H1 (cell line): ENCODE measurements around the gene SRRM2. TPM values are rescaled to one million over a fixed set of nuclear protein-coding genes. Genes with fewer than 3 reads are reported as not detected.

Source experiments
- CTCF ChIA-PET: fragments of 300-600 bp; sonication (Branson Sonifier 250); formaldehyde crosslinking; loops from one replicate; lab custom pipeline; 2021; ENCODE audit not compliant: partially characterized antibody; lab: Charles Lee
- POLR2A ChIA-PET: fragments of 300-600 bp; sonication (Branson Sonifier 250); formaldehyde crosslinking; loops from one replicate; lab custom pipeline; 2021; ENCODE audit warnings: inconsistent platforms; ENCODE audit not compliant: partially characterized antibody; lab: Charles Lee
- DNase-seq, 2 experiments: peaks; one replicate each; pipeline versions ENCODE4 v3.0.0 to v3.0.0-alpha.2; 2010 to 2022; ENCODE audit warnings: low spot score in 2 of 2, low read depth in 1 of 2, mixed read lengths in 1 of 2
- FAIRE-seq: peaks from 2 replicates; lab custom pipeline; 2011; peaks lifted over from hg19 to GRCh38; lab: Jason Lieb, UNC
- H2AFZ ChIP-seq: 2 replicates; pipeline ENCODE4 v1.8.1; 2012; ENCODE audit warnings: low read length, inconsistent platforms
- H2AK5ac ChIP-seq: 2 replicates; pipeline ENCODE4 v1.6.1; 2013; ENCODE audit warnings: low read depth, low read length
- H2BK120ac ChIP-seq: replicated peaks from 2 replicates; pipeline ENCODE3; 2013; ENCODE audit warnings: low read depth, low read length, inconsistent platforms
- H2BK12ac ChIP-seq: 2 replicates; pipeline ENCODE4 v1.6.1; 2013; ENCODE audit warnings: low read depth, low read length
- H2BK15ac ChIP-seq: 2 replicates; pipeline ENCODE4 v1.6.1; 2013; ENCODE audit warnings: low read length
- H2BK20ac ChIP-seq: 2 replicates; pipeline ENCODE4 v1.6.1; 2013; ENCODE audit warnings: low read length
- H2BK5ac ChIP-seq: 2 replicates; pipeline ENCODE4 v1.6.1; 2013; ENCODE audit warnings: low read depth, low read length
- H3K14ac ChIP-seq: 2 replicates; pipeline ENCODE4 v1.6.1; 2013; ENCODE audit warnings: inconsistent platforms; ENCODE audit not compliant: insufficient read length
- H3K18ac ChIP-seq: 2 replicates; pipeline ENCODE4 v1.6.1; 2013; ENCODE audit warnings: low read length; ENCODE audit errors: extremely low read depth
- H3K23ac ChIP-seq: 2 replicates; pipeline ENCODE4 v1.6.1; 2013; ENCODE audit warnings: inconsistent platforms; ENCODE audit not compliant: insufficient read length
- H3K23me2 ChIP-seq: 2 replicates; pipeline ENCODE4 v1.6.1; 2013; ENCODE audit warnings: low read depth, low read length
- H3K27ac ChIP-seq: 2 replicates; pipeline ENCODE4 v1.6.1; 2011; ENCODE audit warnings: low read depth, low read length, inconsistent platforms
- H3K27me3 ChIP-seq, 4 experiments: replicated peaks in 1 of 4; 1 replicate in 1 of 4; 2 replicates in 3 of 4; pipeline versions ENCODE4 v1.6.1 to v1.8.1; 2011 to 2013; ENCODE audit warnings: low read length in 3 of 4, mild to moderate bottlenecking in 3 of 4, inconsistent platforms in 2 of 4, mixed read lengths in 2 of 4, moderate library complexity in 1 of 4; ENCODE audit not compliant: control insufficient read depth in 3 of 4, insufficient read depth in 3 of 4; ENCODE audit errors: extremely low read depth in 1 of 4
- H3K36me3 ChIP-seq, 4 experiments: 2 replicates each; pipeline versions ENCODE4 v1.6.1 to v1.8.1; 2011 to 2013; ENCODE audit warnings: mild to moderate bottlenecking in 4 of 4, low read length in 3 of 4, moderate library complexity in 2 of 4, control low read depth in 1 of 4, inconsistent platforms in 1 of 4; ENCODE audit not compliant: insufficient read depth in 4 of 4, control insufficient read depth in 2 of 4
- H3K4ac ChIP-seq: replicated peaks from 2 replicates; pipeline ENCODE3; 2013; ENCODE audit warnings: low read length, low read depth, mixed read lengths, inconsistent platforms; ENCODE audit not compliant: insufficient read length
- H3K4me1 ChIP-seq, 4 experiments: replicated peaks in 1 of 4; 1 replicate in 1 of 4; 2 replicates in 3 of 4; pipeline versions ENCODE4 v1.6.1 to v1.8.1; 2011 to 2013; ENCODE audit warnings: low read length in 3 of 4, inconsistent platforms in 2 of 4, mixed read lengths in 1 of 4; ENCODE audit not compliant: insufficient read depth in 4 of 4, control insufficient read depth in 3 of 4
- H3K4me2 ChIP-seq, 2 experiments: 2 replicates each; pipeline versions ENCODE4 v1.6.1 to v1.8.1; 2011 to 2013; ENCODE audit warnings: low read depth in 2 of 2, low read length in 2 of 2, control low read depth in 1 of 2, inconsistent platforms in 1 of 2, mild to moderate bottlenecking in 1 of 2; ENCODE audit not compliant: insufficient read depth in 1 of 2
- H3K4me3 ChIP-seq, 4 experiments: fragments of 200-600, 300-600 bp in 1 of 4; sonication (generic), shearing (Covaris generic), sonication (Bioruptor Twin) in 1 of 4; 2 replicates each; pipeline versions ENCODE4 v1.5.1 to v1.8.1; 2011 to 2016; ENCODE audit warnings: low read length in 4 of 4, low read depth in 3 of 4, control low read depth in 2 of 4, inconsistent platforms in 2 of 4, mild to moderate bottlenecking in 2 of 4, mixed read lengths in 1 of 4, moderate library complexity in 1 of 4; ENCODE audit not compliant: insufficient read depth in 2 of 4; ENCODE audit errors: extremely low read depth in 1 of 4
- H3K56ac ChIP-seq: replicated peaks from 2 replicates; pipeline ENCODE3; 2013; ENCODE audit warnings: low read depth, mild to moderate bottlenecking, mixed read lengths, low read length, inconsistent platforms; ENCODE audit not compliant: insufficient read length
- H3K79me1 ChIP-seq: 2 replicates; pipeline ENCODE4 v1.6.1; 2013; ENCODE audit warnings: low read depth, low read length, control low read depth
- H3K79me2 ChIP-seq, 2 experiments: 2 replicates each; pipeline versions ENCODE4 v1.6.1 to v1.8.1; 2012 to 2013; ENCODE audit warnings: low read length in 2 of 2, mild to moderate bottlenecking in 2 of 2, inconsistent platforms in 1 of 2; ENCODE audit not compliant: insufficient read depth in 2 of 2, control insufficient read depth in 1 of 2
- H3K9ac ChIP-seq, 4 experiments: replicated peaks in 1 of 4; 1 replicate in 1 of 4; 2 replicates in 3 of 4; pipeline versions ENCODE4 v1.6.1 to v1.8.1; 2011 to 2013; ENCODE audit warnings: low read depth in 3 of 4, low read length in 3 of 4, control low read depth in 2 of 4, mild to moderate bottlenecking in 2 of 4, moderate library complexity in 2 of 4, inconsistent platforms in 1 of 4; ENCODE audit errors: extremely low read depth in 1 of 4
- H3K9me3 ChIP-seq, 2 experiments: 2 replicates each; pipeline versions ENCODE4 v1.6.1 to v1.8.1; 2012 to 2013; ENCODE audit warnings: mild to moderate bottlenecking in 2 of 2, moderate library complexity in 2 of 2, control low read depth in 1 of 2, inconsistent platforms in 1 of 2, low read depth in 1 of 2, low read length in 1 of 2, mixed read lengths in 1 of 2; ENCODE audit not compliant: insufficient read depth in 2 of 2
- H4K20me1 ChIP-seq, 2 experiments: replicated peaks in 1 of 2; 2 replicates each; pipeline versions ENCODE3 to v1.8.1; 2011 to 2013; ENCODE audit warnings: inconsistent platforms in 2 of 2, low read length in 2 of 2, mild to moderate bottlenecking in 1 of 2; ENCODE audit not compliant: insufficient read depth in 2 of 2, control insufficient read depth in 1 of 2
- H4K5ac ChIP-seq: 2 replicates; pipeline ENCODE4 v1.6.1; 2013; ENCODE audit warnings: low read length, low read depth, mixed read lengths, inconsistent platforms; ENCODE audit not compliant: insufficient read length
- H4K8ac ChIP-seq: 2 replicates; pipeline ENCODE4 v1.8.0; 2013; ENCODE audit warnings: mild to moderate bottlenecking, moderate library complexity, low read length, inconsistent platforms; ENCODE audit not compliant: insufficient read depth; ENCODE audit errors: extremely low read depth
- H4K91ac ChIP-seq: replicated peaks from 2 replicates; pipeline ENCODE3; 2013; ENCODE audit warnings: low read length, mixed read lengths, inconsistent platforms; ENCODE audit not compliant: insufficient read length
- HDAC6 ChIP-seq: IDR thresholded peaks from one replicate; pipeline ENCODE4 v1.7.1; 2012; ENCODE audit warnings: low read depth, mild to moderate bottlenecking, inconsistent platforms, low read length, moderate library complexity
- RAD21 ChIP-seq, 2 experiments: IDR thresholded peaks in 1 of 2; conservative IDR thresholded peaks in 1 of 2; 2 replicates each; pipeline ENCODE4 v1.6.1; 2011; ENCODE audit warnings: low read depth in 2 of 2, low read length in 2 of 2, improper control_type of control experiment in 1 of 2, inconsistent platforms in 1 of 2, mild to moderate bottlenecking in 1 of 2, moderate library complexity in 1 of 2
- SAP30 ChIP-seq: fragments of 300-600 bp; sonication (generic); IDR thresholded peaks from 2 replicates; pipeline ENCODE4 v1.7.1; 2012; ENCODE audit warnings: low read length, moderate library complexity, mild to moderate bottlenecking, inconsistent platforms; ENCODE audit not compliant: insufficient read depth, insufficient replicate concordance
- SP4 ChIP-seq: IDR thresholded peaks from 2 replicates; pipeline ENCODE4 v1.6.1; 2012; ENCODE audit warnings: low read length, inconsistent platforms
- WGBS, 2 experiments: shearing (Covaris generic) in 1 of 2; methylation state at CpG; one replicate each; pipeline versions ENCODE4 v1.1.6 to v1.1.7; 2013 to 2015; ENCODE audit warnings: low lambda C conversion rate in 2 of 2, mixed read lengths in 2 of 2, inconsistent platforms in 1 of 2, low coverage in 1 of 2, missing lambda C conversion rate in 1 of 2; ENCODE audit not compliant: insufficient replicate concordance in 2 of 2, insufficient coverage in 1 of 2, insufficient read length in 1 of 2; ENCODE audit errors: extremely low coverage in 1 of 2, missing lambda C conversion rate in 1 of 2; 5-methylcytosine and 5-hydroxymethylcytosine counted together
- polyA plus RNA-seq, 7 experiments: library from polyadenylated mRNA; depleted of rRNA in 3 of 7; stranded (reverse) in 5 of 7; unstranded in 2 of 7; fragments of >200 nt in 5 of 7; fragments of 200-250 nt in 2 of 7; gene quantifications; 1 replicate in 5 of 7; 2 replicates in 1 of 7; 4 replicates in 1 of 7; pipeline versions ENCODE4 v1.2.1 to v1.2.3, GENCODE V29; 2011 to 2013; ENCODE audit warnings: missing spikeins in 2 of 7, mixed read lengths in 2 of 7
- total RNA-seq: library from RNA; stranded (reverse); fragmentation: NEBNext Ultra II Directional; extraction: Animal tissue kit (Norgen Biotek cat#: 25700); gene quantifications from 2 replicates; pipeline ENCODE4 v1.2.1, GENCODE V29; 2021

SRRM2 gene
- total and polyA plus RNA-seq, 2 of the 8 experiments (the other 6 are each of a cell fraction or from before 2014, with no cell fraction given), result 300 to 579 TPM

DNA sequence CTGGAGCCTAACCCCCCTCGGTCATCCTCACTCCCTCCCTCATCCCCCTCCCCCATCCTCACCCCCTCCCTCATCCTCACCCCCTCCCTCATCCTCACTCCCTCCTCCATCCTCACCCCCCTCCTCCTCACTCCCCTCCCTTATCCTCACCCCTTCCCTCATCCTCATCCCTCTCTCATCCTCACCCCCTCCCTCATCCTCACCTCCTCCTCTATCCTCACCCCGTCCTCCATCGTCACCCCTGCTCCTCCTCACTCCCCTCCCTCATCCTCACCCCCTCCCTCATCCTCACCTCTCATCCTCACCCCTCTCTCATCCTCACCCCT, 34.4 kb downstream of the SRRM2 start:
- TF ChIP-seq HDAC6 (no peak), SP4 (no peak), SAP30 (no peak), RAD21 (IDR thresholded peaks at IDR 0.05 in 1 of 2, conservative IDR thresholded peaks at IDR 0.05 in 1 of 2; ENCODE audit: low read depth in 2 of 2, low read length in 2 of 2) (no peak)
- Histone ChIP-seq H4K91ac (no peak overlapping the region), H3K79me2 (no peaks in the 10 kb centered on the region), H3K56ac (no peak overlapping the region), H3K23ac (no peak overlapping the region), H4K8ac (no peak overlapping the region), H3K18ac (no peak overlapping the region), H2BK5ac (no peak overlapping the region), H2BK20ac (no peak overlapping the region), H3K36me3 (no peaks in the 10 kb centered on the region), H2BK15ac (no peak overlapping the region), H3K23me2 (no peaks in the 10 kb centered on the region; the same call in 1 of the 2 replicates), H3K79me1 (no peaks in the 10 kb centered on the region; the same call in 1 of the 2 replicates), H4K20me1 (no peaks in the 10 kb centered on the region), H3K9me3 (no peaks in the 10 kb centered on the region), H3K14ac (no peak overlapping the region), H3K4me3 (no peak overlapping the region), H3K4me1 (peaks cover 0 to 3% (median 2%) of the 10 kb centered on the region in 4 experiments; a peak in 1 of 7 replicates), H3K27me3 (peaks cover 0 to 3% (median 0%) of the 10 kb centered on the region in 4 experiments; a peak in 1 of 7 replicates), H2BK12ac (no peak overlapping the region), H4K5ac (no peak overlapping the region), H3K9ac (no peak overlapping the region), H3K4me2 (no peak overlapping the region; a peak in 1 of 4 replicates), H3K27ac (no peak overlapping the region), H2AK5ac (no peak overlapping the region), H3K4ac (no peak overlapping the region), H2BK120ac (no peak overlapping the region), H2AFZ (no peak overlapping the region)
- 100% methylated on average over 2 of the region's 3 CpGs; no CpG with 5 or more reads in 1 of the 2 experiments for WGBS, 2 experiments
- ChIA-PET POLR2A (no interaction called here), CTCF (no interaction called here)
- DNase-seq, result no peak
- FAIRE-seq, result no peak
